Panc1 (cell line): Measurements from ENCODE around the gene CAPS2. TPM values are rescaled to one million over a fixed set of nuclear protein-coding genes. Genes with fewer than 3 reads are reported as not detected.

ENCODE experiments used
- ATAC-seq: fragments of 200-7000 bp; cut with Tn5 transposase; 2 replicates; pipeline ENCODE4 v1.9.1; 2020; ENCODE audit warnings: mild to moderate bottlenecking, moderate library complexity
- BruUV-seq: library from RNA; stranded (reverse); fragments of 400-500 nt; replicated peaks from 2 replicates; lab custom pipeline; 2021; lab: Mats Ljungman, UMichigan
- CTCF ChIA-PET: fragments of 300-600 bp; sonication (Branson Sonifier 250); formaldehyde crosslinking; loops from one replicate; lab custom pipeline; 2022; ENCODE audit warnings: antibody characterized with exemption; lab: Charles Lee
- POLR2A ChIA-PET: fragments of 300-600 bp; sonication (Branson Sonifier 250); formaldehyde crosslinking; loops from one replicate; lab custom pipeline; 2022; ENCODE audit warnings: antibody characterized with exemption; lab: Charles Lee
- DNase-seq: peaks from one replicate; pipeline ENCODE4 v3.0.0-alpha.2; 2010; ENCODE audit warnings: low read depth, low spot score
- H3K27ac ChIP-seq: 2 replicates; pipeline ENCODE4 v1.5.1; 2011; ENCODE audit warnings: mild to moderate bottlenecking, low read length, inconsistent platforms
- H3K27me3 ChIP-seq: fragments of 200-500 bp; sonication (Bioruptor generic); 2 replicates; pipeline ENCODE4 v1.6.0; 2014; ENCODE audit warnings: low read length, inconsistent platforms; ENCODE audit not compliant: control insufficient read depth, insufficient read depth
- H3K36me3 ChIP-seq: fragments of 200-500 bp; sonication (Bioruptor generic); 2 replicates; pipeline ENCODE4 v1.5.1; 2014; ENCODE audit warnings: inconsistent platforms, mild to moderate bottlenecking, low read length, moderate library complexity; ENCODE audit not compliant: control insufficient read depth, insufficient read depth
- H3K4me1 ChIP-seq: 2 replicates; pipeline ENCODE4 v1.5.1; 2011; ENCODE audit warnings: inconsistent platforms, mild to moderate bottlenecking, low read length, moderate library complexity; ENCODE audit not compliant: control insufficient read depth, insufficient read depth
- H3K4me3 ChIP-seq, 2 experiments: 2 replicates each; pipeline ENCODE4 v1.5.1; 2011 to 2012; ENCODE audit warnings: low read depth in 2 of 2, low read length in 2 of 2, mild to moderate bottlenecking in 2 of 2, inconsistent platforms in 1 of 2, moderate library complexity in 1 of 2
- H3K9me3 ChIP-seq: fragments of 200-500 bp; sonication (Bioruptor generic); 2 replicates; pipeline ENCODE4 v1.5.1; 2014; ENCODE audit warnings: low read depth, mild to moderate bottlenecking, inconsistent platforms, low read length, moderate library complexity; ENCODE audit not compliant: control insufficient read depth, insufficient read depth
- POLR2AphosphoS5 ChIP-seq: IDR thresholded peaks from 2 replicates; pipeline ENCODE4 v1.6.1; 2012; ENCODE audit warnings: mild to moderate bottlenecking, low read depth, low read length, moderate library complexity
- SIN3A ChIP-seq: IDR thresholded peaks from 2 replicates; pipeline ENCODE4 v1.6.1; 2012; ENCODE audit warnings: low read depth, mild to moderate bottlenecking, low read length, moderate library complexity, borderline replicate concordance; ENCODE audit not compliant: insufficient read depth
- TCF7L2 ChIP-seq: IDR thresholded peaks from 2 replicates; pipeline ENCODE4 v1.6.1; 2011; ENCODE audit warnings: mild to moderate bottlenecking, low read depth, low read length, inconsistent platforms
- in situ Hi-C: cut with HindIII; loops from 2 replicates; pipeline ENCODE4 v1.10.0; 2016; ENCODE audit warnings: low sequenced_read_pairs, low pct_unique_long_range_greater_than_20kb
- intact Hi-C: fragments of 100-400 bp; cut with micrococcal nuclease; formaldehyde crosslinking; loops from one replicate; pipeline ENCODE4 v1.10.0; 2022; ENCODE audit not compliant: unreplicated experiment
- total RNA-seq: library from RNA; stranded (reverse); gene quantifications from one replicate; pipeline ENCODE4 v1.2.1, GENCODE V29; 2021; ENCODE audit not compliant: unreplicated experiment
- TF ChIP-seq, protein P1 (sequence below): fragments of 450-650 bp; IDR thresholded peaks from 2 replicates; pipeline ENCODE4 v1.5.1; 2017; ENCODE audit warnings: mild to moderate bottlenecking
- TF ChIP-seq, protein P2 (sequence below), 2 experiments: IDR thresholded peaks; 2 replicates each; pipeline ENCODE4 v1.6.1; 2011 to 2012; ENCODE audit warnings: low read depth in 2 of 2, control low read depth in 1 of 2, low read length in 1 of 2, mild to moderate bottlenecking in 1 of 2, moderate library complexity in 1 of 2; ENCODE audit not compliant: insufficient read depth in 1 of 2

CAPS2 gene
- total RNA-seq, 1 experiment from 2014 or later, result 11.8 TPM

DNA sequence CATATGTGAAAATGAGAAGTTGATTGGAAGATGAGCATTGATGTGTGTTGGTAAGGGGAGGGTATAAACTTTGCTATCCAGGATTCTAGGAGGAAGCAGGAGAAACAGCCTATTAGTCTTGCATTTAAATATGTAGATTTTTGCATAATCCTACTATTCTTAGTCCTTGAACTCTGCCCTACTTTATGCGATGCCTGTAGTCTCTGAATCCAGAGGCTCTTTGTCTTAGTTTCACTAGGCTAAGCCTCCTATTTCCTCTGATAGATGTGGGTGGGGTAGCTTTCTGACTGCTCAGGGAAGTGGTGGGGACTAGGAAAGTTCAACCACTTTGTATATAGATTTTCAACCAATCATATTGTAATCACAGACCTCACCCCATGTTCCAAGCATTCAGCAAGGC, 71.0 kb downstream of the CAPS2 start:
- no peak overlapping the region for H3K4me3 ChIP-seq
- in situ Hi-C loops (no loop called here), intact Hi-C loops (no loop called here)
- ATAC-seq, result no peak
- no peak overlapping the region for H3K27ac ChIP-seq
- ChIA-PET CTCF (no interaction called here), POLR2A (no interaction called here)
- no peak for DNase-seq
- H3K27me3 ChIP-seq, result no peaks in the 10 kb centered on the region
- H3K4me1 ChIP-seq, result no peaks in the 10 kb centered on the region
- H3K36me3 ChIP-seq, result no peaks in the 10 kb centered on the region
- BruUV-seq, result no TSS peak
- H3K9me3 ChIP-seq, result no peaks in the 10 kb centered on the region
- TF ChIP-seq, protein P1, sequence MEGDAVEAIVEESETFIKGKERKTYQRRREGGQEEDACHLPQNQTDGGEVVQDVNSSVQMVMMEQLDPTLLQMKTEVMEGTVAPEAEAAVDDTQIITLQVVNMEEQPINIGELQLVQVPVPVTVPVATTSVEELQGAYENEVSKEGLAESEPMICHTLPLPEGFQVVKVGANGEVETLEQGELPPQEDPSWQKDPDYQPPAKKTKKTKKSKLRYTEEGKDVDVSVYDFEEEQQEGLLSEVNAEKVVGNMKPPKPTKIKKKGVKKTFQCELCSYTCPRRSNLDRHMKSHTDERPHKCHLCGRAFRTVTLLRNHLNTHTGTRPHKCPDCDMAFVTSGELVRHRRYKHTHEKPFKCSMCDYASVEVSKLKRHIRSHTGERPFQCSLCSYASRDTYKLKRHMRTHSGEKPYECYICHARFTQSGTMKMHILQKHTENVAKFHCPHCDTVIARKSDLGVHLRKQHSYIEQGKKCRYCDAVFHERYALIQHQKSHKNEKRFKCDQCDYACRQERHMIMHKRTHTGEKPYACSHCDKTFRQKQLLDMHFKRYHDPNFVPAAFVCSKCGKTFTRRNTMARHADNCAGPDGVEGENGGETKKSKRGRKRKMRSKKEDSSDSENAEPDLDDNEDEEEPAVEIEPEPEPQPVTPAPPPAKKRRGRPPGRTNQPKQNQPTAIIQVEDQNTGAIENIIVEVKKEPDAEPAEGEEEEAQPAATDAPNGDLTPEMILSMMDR, result no peak
- TF ChIP-seq TCF7L2, result no peak
- no peak for TF ChIP-seq SIN3A
- TF ChIP-seq, protein P2, sequence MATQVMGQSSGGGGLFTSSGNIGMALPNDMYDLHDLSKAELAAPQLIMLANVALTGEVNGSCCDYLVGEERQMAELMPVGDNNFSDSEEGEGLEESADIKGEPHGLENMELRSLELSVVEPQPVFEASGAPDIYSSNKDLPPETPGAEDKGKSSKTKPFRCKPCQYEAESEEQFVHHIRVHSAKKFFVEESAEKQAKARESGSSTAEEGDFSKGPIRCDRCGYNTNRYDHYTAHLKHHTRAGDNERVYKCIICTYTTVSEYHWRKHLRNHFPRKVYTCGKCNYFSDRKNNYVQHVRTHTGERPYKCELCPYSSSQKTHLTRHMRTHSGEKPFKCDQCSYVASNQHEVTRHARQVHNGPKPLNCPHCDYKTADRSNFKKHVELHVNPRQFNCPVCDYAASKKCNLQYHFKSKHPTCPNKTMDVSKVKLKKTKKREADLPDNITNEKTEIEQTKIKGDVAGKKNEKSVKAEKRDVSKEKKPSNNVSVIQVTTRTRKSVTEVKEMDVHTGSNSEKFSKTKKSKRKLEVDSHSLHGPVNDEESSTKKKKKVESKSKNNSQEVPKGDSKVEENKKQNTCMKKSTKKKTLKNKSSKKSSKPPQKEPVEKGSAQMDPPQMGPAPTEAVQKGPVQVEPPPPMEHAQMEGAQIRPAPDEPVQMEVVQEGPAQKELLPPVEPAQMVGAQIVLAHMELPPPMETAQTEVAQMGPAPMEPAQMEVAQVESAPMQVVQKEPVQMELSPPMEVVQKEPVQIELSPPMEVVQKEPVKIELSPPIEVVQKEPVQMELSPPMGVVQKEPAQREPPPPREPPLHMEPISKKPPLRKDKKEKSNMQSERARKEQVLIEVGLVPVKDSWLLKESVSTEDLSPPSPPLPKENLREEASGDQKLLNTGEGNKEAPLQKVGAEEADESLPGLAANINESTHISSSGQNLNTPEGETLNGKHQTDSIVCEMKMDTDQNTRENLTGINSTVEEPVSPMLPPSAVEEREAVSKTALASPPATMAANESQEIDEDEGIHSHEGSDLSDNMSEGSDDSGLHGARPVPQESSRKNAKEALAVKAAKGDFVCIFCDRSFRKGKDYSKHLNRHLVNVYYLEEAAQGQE (IDR thresholded peaks at IDR 0.05; ENCODE audit: insufficient read depth in 1 of 2, low read depth in 2 of 2, low read length in 1 of 2), result no peak
- TF ChIP-seq POLR2AphosphoS5, result no peak

DNA sequence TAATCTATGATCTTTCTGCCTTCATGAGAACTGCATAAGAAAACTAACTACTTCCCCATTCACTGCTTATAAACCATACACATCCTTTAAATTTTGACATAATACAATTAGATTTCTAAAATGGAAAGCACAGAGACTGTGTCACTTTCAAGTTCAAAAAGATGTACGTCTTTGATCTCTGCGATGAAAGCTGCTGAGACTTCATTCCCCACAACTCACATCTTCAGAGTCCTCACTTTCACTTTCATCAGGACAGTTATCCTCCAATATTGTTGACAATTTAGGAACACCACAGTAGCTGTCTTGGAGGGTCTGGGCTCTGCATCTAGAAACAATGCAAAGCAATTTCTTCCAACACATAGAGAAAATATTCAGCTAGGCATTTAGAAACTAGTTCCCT, 72.6 kb downstream of the CAPS2 start:
- no peak for DNase-seq
- in situ Hi-C loops, result no loop called here
- H3K4me1 ChIP-seq, result no peaks in the 10 kb centered on the region
- H3K4me3 ChIP-seq, result peak overlapping the region in 1 of 2 experiments; percentile 13; a peak in 1 of 4 replicates
- no peak overlapping the region for H3K27ac ChIP-seq
- ATAC-seq, result no peak
- intact Hi-C loops, result no loop called here
- ChIA-PET CTCF (no interaction called here), POLR2A (no interaction called here)
- H3K27me3 ChIP-seq, result no peaks in the 10 kb centered on the region
- no peaks in the 10 kb centered on the region for H3K9me3 ChIP-seq
- TF ChIP-seq TCF7L2, result 0 out of 2 replicates have a peak, but pooled peaks have one; percentile 37
- TF ChIP-seq, protein P2 (IDR thresholded peaks at IDR 0.05; ENCODE audit: insufficient read depth in 1 of 2, low read depth in 2 of 2, low read length in 1 of 2), result no peak
- H3K36me3 ChIP-seq, result no peaks in the 10 kb centered on the region
- BruUV-seq, result no TSS peak
